Measurements from ENCODE around the gene SPATA31A1. TPM values are rescaled to one million over a fixed set of nuclear protein-coding genes. Genes with fewer than 3 reads are reported as not detected.
"Not testable (repeated sequence)": the region's sequence is repeated elsewhere in the genome, so short reads cannot be mapped to it uniquely, and the experiment has no call there.

Gene SPATA31A1
- not detected for total RNA-seq
- polyA plus RNA-seq, result not detected
- long read RNA-seq, donor 1, result 0 reads
- long read RNA-seq, donor 2, result 0 reads

- ATAC-seq; H3K4me3 ChIP-seq; H3K27me3 ChIP-seq (ENCODE audit: insufficient read depth in 3 of 3, low read length in 2 of 3); DNase-seq; H3K27ac ChIP-seq; H3K9me3 ChIP-seq; intact Hi-C loops (cut with DNase I); H3K4me1 ChIP-seq; H3K36me3 ChIP-seq (ENCODE audit: insufficient read depth in 1 of 2, low read depth in 1 of 2): not testable (repeated sequence)
- 69 to 90% (median 80%) methylated on average over 1 to 2 of the region's 6 CpGs for WGBS, 3 donors
Measured at GRCh38 chr9:39355369-39355768, at the start of gene SPATA31A1. Gene SPATA31A1 (plus strand): TSS chr9:39355669. CDS start chr9:39355731, 62 bp downstream.

GRCh38 chr9:39407261-39408204 is 52.1 kb downstream of the SPATA31A1 start:
- H3K27me3 ChIP-seq (ENCODE audit: insufficient read depth in 3 of 3, low read length in 2 of 3); H3K4me1 ChIP-seq; ATAC-seq; intact Hi-C loops (cut with DNase I); H3K36me3 ChIP-seq (ENCODE audit: insufficient read depth in 1 of 2, low read depth in 1 of 2); H3K4me3 ChIP-seq; DNase-seq; H3K27ac ChIP-seq; H3K9me3 ChIP-seq: not testable (repeated sequence)
- WGBS, 3 donors, result 70 to 75% (median 74%) methylated on average over 1 of the region's 2 CpGs

GRCh38 chr9:39411254-39411940 is 55.9 kb downstream of the SPATA31A1 start:
- intact Hi-C loops (cut with DNase I); H3K4me3 ChIP-seq; H3K4me1 ChIP-seq; H3K9me3 ChIP-seq; H3K36me3 ChIP-seq (ENCODE audit: insufficient read depth in 1 of 2, low read depth in 1 of 2); H3K27me3 ChIP-seq (ENCODE audit: insufficient read depth in 3 of 3, low read length in 2 of 3); H3K27ac ChIP-seq; DNase-seq; ATAC-seq: not testable (repeated sequence)
- no CpG with 5 or more reads among the region's 1 CpG for WGBS, 3 donors

Other genes starting within 250 kb of the SPATA31A1 start
- gene CNTNAP3, start 67.5 kb upstream of the SPATA31A1 start, total RNA-seq, result 1 to 10 TPM in 1 of 4 donors, under 1 TPM in 3; 0.20 to 1.2 (median 0.54) TPM
- gene CNTNAP3, start 67.5 kb upstream of the SPATA31A1 start, polyA plus RNA-seq, result under 1 TPM; 0.14 to 0.33 (median 0.23) TPM

Measured in psoas muscle (tissue), 8 donors.